ENCODE data around the gene MICA.

DNA sequence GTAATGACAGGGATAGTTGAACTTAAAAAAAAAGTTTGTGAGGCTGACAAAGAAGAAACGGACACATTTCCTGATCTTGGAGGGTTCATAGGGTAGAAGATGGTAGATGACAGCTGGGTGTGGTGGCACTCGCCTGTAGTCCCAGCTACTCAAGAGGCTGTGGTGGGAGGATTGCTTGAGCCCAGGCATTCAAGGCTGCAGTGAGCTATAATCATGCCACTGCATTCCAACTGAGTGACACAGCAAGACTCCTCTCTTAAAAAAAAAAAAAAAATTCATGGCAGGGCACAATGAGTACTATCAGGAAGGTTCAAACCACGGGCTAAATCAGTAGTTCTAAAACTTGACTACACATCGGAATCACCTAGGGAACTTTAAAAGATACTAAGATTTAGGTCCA, 2.0 kb upstream of the MICA start:
- TF ChIP-seq, protein P1, sequence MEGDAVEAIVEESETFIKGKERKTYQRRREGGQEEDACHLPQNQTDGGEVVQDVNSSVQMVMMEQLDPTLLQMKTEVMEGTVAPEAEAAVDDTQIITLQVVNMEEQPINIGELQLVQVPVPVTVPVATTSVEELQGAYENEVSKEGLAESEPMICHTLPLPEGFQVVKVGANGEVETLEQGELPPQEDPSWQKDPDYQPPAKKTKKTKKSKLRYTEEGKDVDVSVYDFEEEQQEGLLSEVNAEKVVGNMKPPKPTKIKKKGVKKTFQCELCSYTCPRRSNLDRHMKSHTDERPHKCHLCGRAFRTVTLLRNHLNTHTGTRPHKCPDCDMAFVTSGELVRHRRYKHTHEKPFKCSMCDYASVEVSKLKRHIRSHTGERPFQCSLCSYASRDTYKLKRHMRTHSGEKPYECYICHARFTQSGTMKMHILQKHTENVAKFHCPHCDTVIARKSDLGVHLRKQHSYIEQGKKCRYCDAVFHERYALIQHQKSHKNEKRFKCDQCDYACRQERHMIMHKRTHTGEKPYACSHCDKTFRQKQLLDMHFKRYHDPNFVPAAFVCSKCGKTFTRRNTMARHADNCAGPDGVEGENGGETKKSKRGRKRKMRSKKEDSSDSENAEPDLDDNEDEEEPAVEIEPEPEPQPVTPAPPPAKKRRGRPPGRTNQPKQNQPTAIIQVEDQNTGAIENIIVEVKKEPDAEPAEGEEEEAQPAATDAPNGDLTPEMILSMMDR (conservative IDR thresholded peaks at IDR 0.05; ENCODE audit: low read depth, low read length) = no peak
- no peak for TF ChIP-seq EZH2 (IDR thresholded peaks at IDR 0.05; ENCODE audit: borderline replicate concordance, low read depth, low read length, poor library complexity, severe bottlenecking)

All from A673 (cell line).